Measurements from ENCODE around the gene PCK1. TPM values are rescaled to one million over a fixed set of nuclear protein-coding genes. Genes with fewer than 3 reads are reported as not detected.
"Not testable (repeated sequence)": the region's sequence is repeated elsewhere in the genome, so short reads cannot be mapped to it uniquely, and the experiment has no call there.

Gene PCK1
- polyA plus RNA-seq (2013, experiment 1 of 2): not detected
- not detected for polyA plus RNA-seq (2013, experiment 2 of 2)

- Histone ChIP-seq H2BK15ac (ENCODE audit: low read depth, poor library complexity, severe bottlenecking) (no peak within 1 kb of the TSS), H3K23ac (ENCODE audit: low read length in 2 of 2) (no peak within 1 kb of the TSS), H3K9ac (ENCODE audit: low read length) (no peak within 1 kb of the TSS), H3K27ac (ENCODE audit: low read length, poor library complexity, severe bottlenecking) (no peak within 1 kb of the TSS), H4K8ac (ENCODE audit: low read length) (no peak within 1 kb of the TSS), H2BK5ac (ENCODE audit: low read depth, low read length, poor library complexity, severe bottlenecking) (no peak within 1 kb of the TSS), H3K4ac (ENCODE audit: low read depth in 1 of 2, low read length in 2 of 2) (no peak within 1 kb of the TSS), H2AK5ac (ENCODE audit: low read length, severe bottlenecking) (no peak within 1 kb of the TSS), H3K14ac (ENCODE audit: low read length in 2 of 2) (no peak within 1 kb of the TSS), H3K9me3 (ENCODE audit: control insufficient read depth, low read length) (no peaks in the 10 kb centered on the region), H3K4me2 (ENCODE audit: low read length, poor library complexity, severe bottlenecking) (no peak within 1 kb of the TSS), H3K4me1 (ENCODE audit: control insufficient read depth, insufficient read depth, low read depth, low read length) (peaks cover 10% of the 10 kb centered on the region), H4K91ac (ENCODE audit: low read length) (no peak within 1 kb of the TSS), H3K36me3 (ENCODE audit: control insufficient read depth in 1 of 2, insufficient read depth in 2 of 2, low read depth in 1 of 2, low read length in 2 of 2) (no peaks in the 10 kb centered on the region), H3K18ac (ENCODE audit: low read depth in 1 of 2, low read length in 2 of 2) (no peak within 1 kb of the TSS), H3K27me3 (ENCODE audit: control insufficient read depth in 1 of 2, insufficient read depth in 1 of 2, low read length in 2 of 2) (peaks cover 24 to 79% of the 10 kb centered on the region in 2 experiments), H2AFZ (ENCODE audit: low read depth, low read length) (no peak within 1 kb of the TSS), H3K79me1 (replicated peaks; ENCODE audit: low read length, poor library complexity, severe bottlenecking) (no peaks in the 10 kb centered on the region), H3K4me3 (ENCODE audit: insufficient read depth in 1 of 2, low read depth in 1 of 2, low read length in 2 of 2) (no peak within 1 kb of the TSS), H2BK12ac (ENCODE audit: low read length in 2 of 2) (no peak within 1 kb of the TSS), H2BK120ac (ENCODE audit: low read depth, low read length) (no peak within 1 kb of the TSS)
- WGBS: 75% methylated on average over 13 of the region's 14 CpGs
- no peak for DNase-seq
Measured at GRCh38 chr20:57560554-57561355, at the start of gene PCK1. Gene PCK1 (plus strand): TSS chr20:57561110. CDS start chr20:57561412, 302 bp downstream.

GRCh38 chr20:57511709-57512108 lies 49.2 kb upstream of the PCK1 start:
- WGBS: 79% methylated on average over 5 of the region's 7 CpGs
- not testable (repeated sequence) for H3K23ac ChIP-seq (ENCODE audit: low read length in 2 of 2); DNase-seq

GRCh38 chr20:57512432-57512831 lies 48.5 kb upstream of the PCK1 start:
- H3K4me3 ChIP-seq (ENCODE audit: insufficient read depth in 1 of 2, low read depth in 1 of 2, low read length in 2 of 2): no peak overlapping the region
- no peak overlapping the region for H3K18ac ChIP-seq (ENCODE audit: low read depth in 1 of 2, low read length in 2 of 2)
- no peak overlapping the region for H2AFZ ChIP-seq (ENCODE audit: low read depth, low read length)
- no peak overlapping the region for H3K23ac ChIP-seq (ENCODE audit: low read length in 2 of 2)
- no peak overlapping the region for H2BK5ac ChIP-seq (ENCODE audit: low read depth, low read length, poor library complexity, severe bottlenecking)
- H2AK5ac ChIP-seq (ENCODE audit: low read length, severe bottlenecking): no peak overlapping the region
- no peaks in the 10 kb centered on the region for H3K9me3 ChIP-seq (ENCODE audit: control insufficient read depth, low read length)
- no peak overlapping the region for H2BK12ac ChIP-seq (ENCODE audit: low read length in 2 of 2)
- H3K36me3 ChIP-seq (ENCODE audit: control insufficient read depth in 1 of 2, insufficient read depth in 2 of 2, low read depth in 1 of 2, low read length in 2 of 2): no peaks in the 10 kb centered on the region
- peaks cover 1% of the 10 kb centered on the region for H3K4me1 ChIP-seq (ENCODE audit: control insufficient read depth, insufficient read depth, low read depth, low read length)
- H4K8ac ChIP-seq (ENCODE audit: low read length): no peak overlapping the region
- H2BK15ac ChIP-seq (ENCODE audit: low read depth, poor library complexity, severe bottlenecking): no peak overlapping the region
- no peak overlapping the region for H3K27ac ChIP-seq (ENCODE audit: low read length, poor library complexity, severe bottlenecking)
- no peaks in the 10 kb centered on the region for H3K79me1 ChIP-seq (replicated peaks; ENCODE audit: low read length, poor library complexity, severe bottlenecking)
- H4K91ac ChIP-seq (ENCODE audit: low read length): no peak overlapping the region
- no peak for DNase-seq
- no peak overlapping the region for H3K9ac ChIP-seq (ENCODE audit: low read length)
- H3K14ac ChIP-seq (ENCODE audit: low read length in 2 of 2): no peak overlapping the region
- H3K4ac ChIP-seq (ENCODE audit: low read depth in 1 of 2, low read length in 2 of 2): no peak overlapping the region
- H3K4me2 ChIP-seq (ENCODE audit: low read length, poor library complexity, severe bottlenecking): no peak overlapping the region
- WGBS: 94% methylated on average over 5 of the region's 5 CpGs
- H3K27me3 ChIP-seq (ENCODE audit: control insufficient read depth in 1 of 2, insufficient read depth in 1 of 2, low read length in 2 of 2): peaks cover 4 to 12% of the 10 kb centered on the region in 2 experiments
- no peak overlapping the region for H2BK120ac ChIP-seq (ENCODE audit: low read depth, low read length)

More at GRCh38 chr20:57511709-57512108, 49.2 kb upstream of the PCK1 start:
- not testable (repeated sequence) for H3K14ac ChIP-seq (ENCODE audit: low read length in 2 of 2); H3K27ac ChIP-seq (ENCODE audit: low read length, poor library complexity, severe bottlenecking); H2AFZ ChIP-seq (ENCODE audit: low read depth, low read length); H3K9me3 ChIP-seq (ENCODE audit: control insufficient read depth, low read length); H2BK12ac ChIP-seq (ENCODE audit: low read length in 2 of 2); H4K91ac ChIP-seq (ENCODE audit: low read length); H3K4ac ChIP-seq (ENCODE audit: low read depth in 1 of 2, low read length in 2 of 2); H3K27me3 ChIP-seq (ENCODE audit: control insufficient read depth in 1 of 2, insufficient read depth in 1 of 2, low read length in 2 of 2); H3K9ac ChIP-seq (ENCODE audit: low read length); H2BK120ac ChIP-seq (ENCODE audit: low read depth, low read length); H3K4me2 ChIP-seq (ENCODE audit: low read length, poor library complexity, severe bottlenecking); H2BK15ac ChIP-seq (ENCODE audit: low read depth, poor library complexity, severe bottlenecking); H3K4me3 ChIP-seq (ENCODE audit: insufficient read depth in 1 of 2, low read depth in 1 of 2, low read length in 2 of 2); H2BK5ac ChIP-seq (ENCODE audit: low read depth, low read length, poor library complexity, severe bottlenecking); H3K4me1 ChIP-seq (ENCODE audit: control insufficient read depth, insufficient read depth, low read depth, low read length); H2AK5ac ChIP-seq (ENCODE audit: low read length, severe bottlenecking); H3K79me1 ChIP-seq (replicated peaks; ENCODE audit: low read length, poor library complexity, severe bottlenecking); H3K18ac ChIP-seq (ENCODE audit: low read depth in 1 of 2, low read length in 2 of 2); H4K8ac ChIP-seq (ENCODE audit: low read length); H3K36me3 ChIP-seq (ENCODE audit: control insufficient read depth in 1 of 2, insufficient read depth in 2 of 2, low read depth in 1 of 2, low read length in 2 of 2)

- Histone ChIP-seq H3K27me3 (ENCODE audit: control insufficient read depth in 1 of 2, insufficient read depth in 1 of 2, low read length in 2 of 2) (peaks cover 4 to 20% of the 10 kb centered on the region in 2 experiments), H3K4ac (ENCODE audit: low read depth in 1 of 2, low read length in 2 of 2) (no peak overlapping the region)
- DNase-seq: peak; percentile 26
Measured at GRCh38 chr20:57513199-57513598, 47.7 kb upstream of the PCK1 start.

More at GRCh38 chr20:57513199-57513598, 47.7 kb upstream of the PCK1 start:
- no peak overlapping the region for H3K14ac ChIP-seq (ENCODE audit: low read length in 2 of 2)
- no peak overlapping the region for H3K18ac ChIP-seq (ENCODE audit: low read depth in 1 of 2, low read length in 2 of 2)
- H2BK120ac ChIP-seq (ENCODE audit: low read depth, low read length): no peak overlapping the region
- no peak overlapping the region for H4K8ac ChIP-seq (ENCODE audit: low read length)
- no peaks in the 10 kb centered on the region for H3K79me1 ChIP-seq (replicated peaks; ENCODE audit: low read length, poor library complexity, severe bottlenecking)
- H2AFZ ChIP-seq (ENCODE audit: low read depth, low read length): no peak overlapping the region
- 94% methylated on average over 1 of the region's 1 CpG for WGBS
- no peaks in the 10 kb centered on the region for H3K4me1 ChIP-seq (ENCODE audit: control insufficient read depth, insufficient read depth, low read depth, low read length)
- no peak overlapping the region for H2BK15ac ChIP-seq (ENCODE audit: low read depth, poor library complexity, severe bottlenecking)
- H3K9me3 ChIP-seq (ENCODE audit: control insufficient read depth, low read length): no peaks in the 10 kb centered on the region
- H3K4me3 ChIP-seq (ENCODE audit: insufficient read depth in 1 of 2, low read depth in 1 of 2, low read length in 2 of 2): no peak overlapping the region
- no peak overlapping the region for H2AK5ac ChIP-seq (ENCODE audit: low read length, severe bottlenecking)
- H3K23ac ChIP-seq (ENCODE audit: low read length in 2 of 2): no peak overlapping the region
- no peak overlapping the region for H3K4me2 ChIP-seq (ENCODE audit: low read length, poor library complexity, severe bottlenecking)
- no peak overlapping the region for H2BK5ac ChIP-seq (ENCODE audit: low read depth, low read length, poor library complexity, severe bottlenecking)
- H3K9ac ChIP-seq (ENCODE audit: low read length): no peak overlapping the region
- no peak overlapping the region for H2BK12ac ChIP-seq (ENCODE audit: low read length in 2 of 2)
- no peaks in the 10 kb centered on the region for H3K36me3 ChIP-seq (ENCODE audit: control insufficient read depth in 1 of 2, insufficient read depth in 2 of 2, low read depth in 1 of 2, low read length in 2 of 2)
- H3K27ac ChIP-seq (ENCODE audit: low read length, poor library complexity, severe bottlenecking): no peak overlapping the region
- H4K91ac ChIP-seq (ENCODE audit: low read length): no peak overlapping the region

All from mesenchymal stem cell (in vitro differentiated cells and primary cell).